Activated gamma-delta T cell (primary cell): ENCODE data around the gene CLEC6A.
"Not testable (repeated sequence)": the region's sequence is repeated elsewhere in the genome, so short reads cannot be mapped to it uniquely, and the experiment has no call there.

ENCODE experiments used
- DNase-seq: peaks from one replicate; lab custom pipeline; 2025; lab: John Stamatoyannopoulos, UW
- total RNA-seq, 2 donors: gene quantifications; one replicate each; lab custom pipeline; 2026; lab: John Stamatoyannopoulos, UW

CLEC6A gene
- 0 to 0.13 reads per million in 2 donors for total RNA-seq

- no peak for DNase-seq
These were observed at the start of gene CLEC6A for GRCh38 chr12:8455727-8456360. Gene CLEC6A (plus strand): TSS chr12:8455962. CDS start chr12:8456112, 150 bp downstream.

- not testable (repeated sequence) for DNase-seq
These were observed 36.2 kb upstream of the CLEC6A start for GRCh38 chr12:8419576-8419975.

- DNase-seq, result no peak
These were observed 35.3 kb upstream of the CLEC6A start for GRCh38 chr12:8420506-8420905.

GRCh38 chr12:8444536-8445278, 11.1 kb upstream of the CLEC6A start:
- DNase-seq, result not testable (repeated sequence)

GRCh38 chr12:8445731-8446130, 10.0 kb upstream of the CLEC6A start:
- DNase-seq, result no peak

GRCh38 chr12:8446642-8447547, 8.9 kb upstream of the CLEC6A start:
- no peak for DNase-seq

- DNase-seq, result no peak
These were observed 6.4 kb upstream of the CLEC6A start for GRCh38 chr12:8449355-8449859.

- no peak for DNase-seq
These were observed 3.7 kb upstream of the CLEC6A start for GRCh38 chr12:8452036-8452435.

- no peak for DNase-seq
These were observed 2.7 kb upstream of the CLEC6A start for GRCh38 chr12:8453021-8453513.

GRCh38 chr12:8453796-8454195, 2.0 kb upstream of the CLEC6A start:
- no peak for DNase-seq

GRCh38 chr12:8455271-8455670, 491 bp upstream of the CLEC6A start:
- no peak for DNase-seq

GRCh38 chr12:8461426-8461825, 5.7 kb downstream of the CLEC6A start:
- no peak for DNase-seq

- DNase-seq, result no peak
These were observed 9.7 kb downstream of the CLEC6A start for GRCh38 chr12:8465301-8465996.

- no peak for DNase-seq
These were observed 10.5 kb downstream of the CLEC6A start for GRCh38 chr12:8466241-8466640.

- DNase-seq, result no peak
These were observed 15.3 kb downstream of the CLEC6A start for GRCh38 chr12:8471090-8471489.

- no peak for DNase-seq
These were observed 19.9 kb downstream of the CLEC6A start for GRCh38 chr12:8475508-8476203.

- no peak for DNase-seq
These were observed 26.9 kb downstream of the CLEC6A start for GRCh38 chr12:8482571-8483061.

GRCh38 chr12:8483079-8483478, 27.3 kb downstream of the CLEC6A start:
- no peak for DNase-seq

- no peak for DNase-seq
These were observed 36.1 kb downstream of the CLEC6A start for GRCh38 chr12:8491646-8492530.

GRCh38 chr12:8493084-8493483, 37.3 kb downstream of the CLEC6A start:
- no peak for DNase-seq
